Small intestine (tissue), 7 donors: Measurements from ENCODE around the gene BABAM2. TPM values are rescaled to one million over a fixed set of nuclear protein-coding genes. Genes with fewer than 3 reads are reported as not detected.

Experiments used
- DNase-seq, 2 donors: peaks; one replicate each; pipeline versions ENCODE4 v3.0.0 to v3.0.0-alpha.2; 2013
- FAIRE-seq: peaks from 2 replicates; lab custom pipeline; 2012; peaks lifted over from hg19 to GRCh38; lab: Jason Lieb, UNC
- H3K27ac ChIP-seq, 3 donors: one replicate each; pipeline ENCODE4 v1.5.1; 2013; ENCODE audit warnings: low read length in 2 of 3, mild to moderate bottlenecking in 2 of 3, control low read depth in 1 of 3, inconsistent platforms in 1 of 3, low read depth in 1 of 3, moderate library complexity in 1 of 3
- H3K27me3 ChIP-seq, 3 donors: one replicate each; pipeline ENCODE4 v1.6.1; 2013; ENCODE audit warnings: low read length in 3 of 3, inconsistent platforms in 1 of 3; ENCODE audit not compliant: control insufficient read depth in 3 of 3, insufficient read depth in 3 of 3
- H3K36me3 ChIP-seq, 3 donors: one replicate each; pipeline ENCODE4 v1.6.1; 2013; ENCODE audit warnings: low read length in 3 of 3, inconsistent platforms in 1 of 3, low read depth in 1 of 3, mild to moderate bottlenecking in 1 of 3, moderate library complexity in 1 of 3; ENCODE audit not compliant: control insufficient read depth in 3 of 3, insufficient read depth in 2 of 3
- H3K4me1 ChIP-seq, 3 donors: one replicate each; pipeline ENCODE4 v1.6.1; 2013; ENCODE audit warnings: low read length in 2 of 3, inconsistent platforms in 1 of 3, low read depth in 1 of 3, mild to moderate bottlenecking in 1 of 3, moderate library complexity in 1 of 3; ENCODE audit not compliant: control insufficient read depth in 3 of 3, insufficient read depth in 2 of 3
- H3K4me3 ChIP-seq, 3 donors: one replicate each; pipeline ENCODE4 v1.5.1; 2013; ENCODE audit warnings: low read length in 3 of 3, control low read depth in 1 of 3, inconsistent platforms in 1 of 3, low read depth in 1 of 3, mild to moderate bottlenecking in 1 of 3, moderate library complexity in 1 of 3
- H3K9me3 ChIP-seq, 2 donors: one replicate each; pipeline ENCODE4 v1.6.1; 2013; ENCODE audit warnings: low read depth in 1 of 2, low read length in 1 of 2; ENCODE audit not compliant: control insufficient read depth in 2 of 2, insufficient read depth in 1 of 2
- WGBS, 3 donors: extraction: QIAGEN DNeasy Blood & Tissue Kit; methylation state at CpG; one replicate each; pipeline ENCODE4 v1.1.7; 2013; 5-methylcytosine and 5-hydroxymethylcytosine counted together
- polyA plus RNA-seq, 4 donors: library from polyadenylated mRNA; stranded (reverse) in 3 of 4; unstranded in 1 of 4; fragments of 200-250 nt in 3 of 4; fragments of 120-200 nt in 1 of 4; gene quantifications; one replicate each; pipeline versions ENCODE4 v1.2.1 to v1.2.3, GENCODE V29; 2013
- donor health status: healthy with polysubstance abuse.
- donor health status: control.
- donor health status: control.
- donor health status: Bipolar disorder and iron deficiency.
- donor health status: healthy.

The BABAM2 gene
- polyA plus RNA-seq, 4 donors, result 19.5 to 38.6 (median 21.5) TPM

DNA sequence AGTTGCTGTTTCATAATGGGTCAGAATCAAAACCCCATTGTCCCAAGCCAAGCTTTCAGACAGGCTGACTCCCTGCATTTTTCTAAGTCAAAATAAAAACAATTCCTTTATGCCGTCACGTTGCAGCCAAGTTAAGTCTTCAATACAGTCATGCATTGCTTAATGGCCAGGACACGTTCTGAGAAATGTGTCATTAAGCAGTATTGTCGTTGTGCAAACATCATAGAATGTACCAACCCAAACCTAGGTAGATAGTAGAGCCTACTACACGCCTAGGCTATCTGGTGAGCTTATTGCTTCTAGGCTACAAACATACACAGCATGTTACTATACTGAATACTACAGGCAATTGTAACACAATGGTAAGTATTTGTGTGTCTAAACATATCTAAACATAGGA, 341.8 kb downstream of the BABAM2 start:
- no peaks in the 10 kb centered on the region for H3K36me3 ChIP-seq
- WGBS, 3 donors, result 20 to 55% (median 42%) methylated on average over 5 of the region's 5 CpGs
- peaks cover 4 to 38% (median 5%) of the 10 kb centered on the region in 3 donors for H3K4me1 ChIP-seq
- DNase-seq (peak; percentile 86 to 91), FAIRE-seq (no peak)
- H3K27ac ChIP-seq, result peak overlapping the region; percentile 78 to 96 (median 86)
- no peak overlapping the region for H3K4me3 ChIP-seq
- no peaks in the 10 kb centered on the region for H3K27me3 ChIP-seq
- no peaks in the 10 kb centered on the region for H3K9me3 ChIP-seq

- no peak for FAIRE-seq
- H3K36me3 ChIP-seq, result no peaks in the 10 kb centered on the region
- WGBS, 3 donors, result 19 to 43% (median 38%) methylated on average over 6 of the region's 6 CpGs
- peak; percentile 70 to 80 for DNase-seq
- no peaks in the 10 kb centered on the region for H3K27me3 ChIP-seq
- H3K4me3 ChIP-seq, result no peak overlapping the region
- H3K9me3 ChIP-seq, result no peaks in the 10 kb centered on the region
- H3K4me1 ChIP-seq, result peaks cover 4 to 31% (median 5%) of the 10 kb centered on the region in 3 donors
- peak overlapping the region; percentile 73 to 96 (median 86) for H3K27ac ChIP-seq
Measured at GRCh38 chr2:28233164-28233676, 342.7 kb downstream of the BABAM2 start.

- Histone ChIP-seq H3K36me3 (no peaks in the 10 kb centered on the region), H3K27me3 (no peaks in the 10 kb centered on the region), H3K4me1 (peaks cover 4 to 26% (median 5%) of the 10 kb centered on the region in 3 donors), H3K4me3 (no peak overlapping the region), H3K9me3 (no peaks in the 10 kb centered on the region), H3K27ac (no peak overlapping the region)
- 80 to 88% (median 85%) methylated on average over 2 of the region's 2 CpGs for WGBS, 3 donors
- no peak for FAIRE-seq
- DNase-seq, result no peak
Measured at GRCh38 chr2:28234807-28235206, 344.3 kb downstream of the BABAM2 start.

DNA sequence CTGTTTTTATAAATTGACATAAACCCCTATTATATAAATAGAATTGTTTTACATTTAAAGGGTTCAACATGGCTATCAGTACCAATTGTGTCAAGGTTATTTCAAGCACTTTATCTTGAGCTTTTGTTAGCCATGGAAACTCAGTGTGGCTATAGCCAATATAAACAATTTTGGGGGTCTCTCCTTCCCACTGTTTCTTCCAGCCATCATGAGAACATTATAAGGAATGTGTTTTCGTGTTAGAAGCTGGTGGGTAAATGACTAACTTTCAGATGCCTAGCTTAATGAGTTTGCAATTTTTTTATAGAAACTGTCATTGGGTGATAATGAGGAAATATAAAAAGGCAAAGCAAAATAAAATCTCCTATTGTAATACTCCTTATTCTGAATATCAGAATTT, 348.7 kb downstream of the BABAM2 start:
- WGBS, 3 donors, result 85 to 96% (median 91%) methylated on average over 1 of the region's 1 CpG
- H3K4me1 ChIP-seq, result peaks cover 0 to under 1% (median 0%) of the 10 kb centered on the region in 3 donors
- peaks cover 0 to 5% (median 0%) of the 10 kb centered on the region in 3 donors for H3K36me3 ChIP-seq
- H3K27ac ChIP-seq, result no peak overlapping the region
- no peaks in the 10 kb centered on the region for H3K9me3 ChIP-seq
- no peak for FAIRE-seq
- no peaks in the 10 kb centered on the region for H3K27me3 ChIP-seq
- no peak for DNase-seq
- no peak overlapping the region for H3K4me3 ChIP-seq

DNA sequence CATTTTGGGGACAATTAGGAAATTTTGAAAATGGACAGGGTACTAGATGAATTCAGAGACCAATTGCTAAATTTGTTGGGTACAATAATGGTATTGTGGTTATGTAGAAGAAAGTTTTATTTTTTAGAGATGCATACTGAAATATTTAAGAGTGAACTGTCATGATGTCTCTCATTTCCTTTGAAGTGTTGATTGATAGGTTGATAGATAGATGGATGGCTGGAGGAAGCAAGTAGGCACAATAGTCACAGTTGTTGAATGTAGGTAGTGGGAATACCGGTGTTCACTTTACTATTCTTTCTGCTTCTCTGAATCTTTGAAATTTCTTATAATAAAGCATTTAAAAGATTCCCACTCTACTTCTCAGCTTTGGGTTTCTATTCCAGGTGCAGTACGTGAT, 350.4 kb downstream of the BABAM2 start:
- DNase-seq (no peak), FAIRE-seq (no peak)
- peaks cover 0 to 7% (median 0%) of the 10 kb centered on the region in 3 donors for H3K36me3 ChIP-seq
- H3K9me3 ChIP-seq, result no peaks in the 10 kb centered on the region
- H3K4me1 ChIP-seq, result no peaks in the 10 kb centered on the region
- no peak overlapping the region for H3K4me3 ChIP-seq
- no peaks in the 10 kb centered on the region for H3K27me3 ChIP-seq
- WGBS, 3 donors, result 98 to 100% (median 99%) methylated on average over 2 of the region's 2 CpGs
- no peak overlapping the region for H3K27ac ChIP-seq

- Histone ChIP-seq H3K27me3 (no peaks in the 10 kb centered on the region), H3K4me3 (no peak overlapping the region), H3K36me3 (peaks cover 0 to 3% (median 0%) of the 10 kb centered on the region in 3 donors), H3K27ac (no peak overlapping the region), H3K4me1 (peaks cover 0 to 7% (median 0%) of the 10 kb centered on the region in 3 donors), H3K9me3 (no peaks in the 10 kb centered on the region)
- 27 to 46% (median 36%) methylated on average over 1 of the region's 1 CpG for WGBS, 3 donors
- DNase-seq (no peak), FAIRE-seq (no peak)
Measured at GRCh38 chr2:28247290-28247689, 356.8 kb downstream of the BABAM2 start.

- Histone ChIP-seq H3K27ac (no peak overlapping the region), H3K36me3 (peaks cover 0 to 3% (median 0%) of the 10 kb centered on the region in 3 donors), H3K9me3 (no peaks in the 10 kb centered on the region), H3K4me3 (no peak overlapping the region), H3K27me3 (no peaks in the 10 kb centered on the region), H3K4me1 (peaks cover 0 to 8% (median 0%) of the 10 kb centered on the region in 3 donors)
- FAIRE-seq (no peak), DNase-seq (no peak)
Measured at GRCh38 chr2:28247734-28248133, 357.2 kb downstream of the BABAM2 start.

DNA sequence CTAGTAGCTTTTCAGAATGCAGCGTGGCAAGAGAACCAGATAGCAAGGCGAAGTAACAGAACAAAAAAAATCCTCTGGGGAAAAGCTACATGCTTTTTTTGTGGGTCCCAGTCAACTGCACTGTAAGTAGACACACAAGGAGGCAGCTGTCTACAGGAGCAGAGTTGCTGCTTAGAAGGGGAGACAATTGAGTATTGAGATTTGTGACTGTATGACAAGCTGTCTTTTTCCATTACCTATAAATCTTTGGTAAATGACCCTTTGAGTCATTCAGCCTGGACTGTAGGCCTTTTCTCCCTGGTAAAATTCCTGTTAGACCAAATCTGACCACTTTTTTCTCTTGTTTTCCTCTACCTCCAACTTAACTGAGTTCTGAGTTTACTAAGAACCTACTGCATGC, 358.0 kb downstream of the BABAM2 start:
- WGBS, 3 donors, result 96 to 100% (median 100%) methylated on average over 2 of the region's 2 CpGs
- H3K36me3 ChIP-seq, result peaks cover 0 to 3% (median 0%) of the 10 kb centered on the region in 3 donors
- no peaks in the 10 kb centered on the region for H3K9me3 ChIP-seq
- H3K27me3 ChIP-seq, result no peaks in the 10 kb centered on the region
- FAIRE-seq (no peak), DNase-seq (no peak)
- H3K27ac ChIP-seq, result no peak overlapping the region
- peaks cover 0 to 12% (median 0%) of the 10 kb centered on the region in 3 donors for H3K4me1 ChIP-seq
- no peak overlapping the region for H3K4me3 ChIP-seq

DNA sequence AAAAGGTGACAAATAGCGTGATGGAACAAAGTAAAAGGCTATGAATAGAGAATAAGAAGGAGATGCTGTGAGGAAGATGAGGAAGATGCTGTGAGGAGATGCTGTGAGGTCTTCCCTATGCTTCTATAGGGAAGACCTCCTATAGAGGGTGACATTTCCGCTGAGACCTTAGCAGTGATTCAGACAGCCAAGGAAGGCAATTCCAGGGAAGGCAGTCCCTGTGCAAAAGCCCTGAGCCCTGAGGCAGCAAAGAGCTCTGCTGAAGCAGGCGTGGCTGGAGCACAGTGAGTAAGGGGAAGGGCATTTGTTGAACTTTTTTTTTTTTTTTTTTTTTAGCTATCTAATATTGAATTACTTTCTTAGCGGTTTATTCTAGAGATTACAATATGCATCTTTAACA, 359.5 kb downstream of the BABAM2 start:
- peaks cover 0 to 5% (median 0%) of the 10 kb centered on the region in 3 donors for H3K36me3 ChIP-seq
- DNase-seq (peak in 1 of 2 donors; percentile 28), FAIRE-seq (no peak)
- H3K4me1 ChIP-seq, result peaks cover 0 to 12% (median 0%) of the 10 kb centered on the region in 3 donors
- 82 to 94% (median 83%) methylated on average over 4 of the region's 4 CpGs for WGBS, 3 donors
- H3K27ac ChIP-seq, result no peak overlapping the region
- H3K27me3 ChIP-seq, result no peaks in the 10 kb centered on the region
- H3K4me3 ChIP-seq, result no peak overlapping the region
- no peaks in the 10 kb centered on the region for H3K9me3 ChIP-seq
